MV-4-11 (cell line): Measurements from ENCODE around the gene UXS1.

Source experiments
- DNase-seq: peaks from one replicate; lab custom pipeline; 2025; lab: John Stamatoyannopoulos, UW

UXS1 gene

GRCh38 chr2:106130251-106130998 is 63.7 kb downstream of the UXS1 start:
- no peak for DNase-seq

- DNase-seq, result no peak
These were observed 64.5 kb downstream of the UXS1 start for GRCh38 chr2:106129592-106129991.

- no peak for DNase-seq
These were observed 65.0 kb downstream of the UXS1 start for GRCh38 chr2:106129150-106129549.

GRCh38 chr2:106127776-106128268 is 66.3 kb downstream of the UXS1 start:
- DNase-seq, result no peak

GRCh38 chr2:106127282-106127771 is 66.8 kb downstream of the UXS1 start:
- no peak for DNase-seq

GRCh38 chr2:106126705-106127281 is 67.3 kb downstream of the UXS1 start:
- no peak for DNase-seq

- no peak for DNase-seq
These were observed 67.8 kb downstream of the UXS1 start for GRCh38 chr2:106126295-106126694.

GRCh38 chr2:106124905-106125549 is 69.1 kb downstream of the UXS1 start:
- no peak for DNase-seq

- no peak for DNase-seq
These were observed 69.9 kb downstream of the UXS1 start for GRCh38 chr2:106124106-106124756.

GRCh38 chr2:106122157-106122556 is 71.9 kb downstream of the UXS1 start:
- DNase-seq, result no peak

- DNase-seq, result no peak
These were observed 73.7 kb downstream of the UXS1 start for GRCh38 chr2:106120432-106120831.

GRCh38 chr2:106119074-106119473 is 75.0 kb downstream of the UXS1 start:
- no peak for DNase-seq

- DNase-seq, result no peak
These were observed 76.0 kb downstream of the UXS1 start for GRCh38 chr2:106117882-106118684.

- DNase-seq, result no peak
These were observed 76.8 kb downstream of the UXS1 start for GRCh38 chr2:106117347-106117746.

GRCh38 chr2:106116248-106116647 is 77.9 kb downstream of the UXS1 start:
- DNase-seq, result no peak

- no peak for DNase-seq
These were observed 78.4 kb downstream of the UXS1 start for GRCh38 chr2:106115665-106116064.

- DNase-seq, result peak; percentile 78
These were observed 78.9 kb downstream of the UXS1 start for GRCh38 chr2:106115250-106115649.

GRCh38 chr2:106114166-106114565 is 79.9 kb downstream of the UXS1 start:
- no peak for DNase-seq

GRCh38 chr2:106113361-106113966 is 80.6 kb downstream of the UXS1 start:
- DNase-seq, result no peak

- DNase-seq, result no peak
These were observed 82.1 kb downstream of the UXS1 start for GRCh38 chr2:106111882-106112571.
